NCI-H1694 treated with DMSO at 0.1 percent for 48 hours (cell line): ENCODE data around the gene PTCD3.

Experiments
- DNase-seq: peaks from one replicate; lab custom pipeline; 2025; lab: John Stamatoyannopoulos, UW

The PTCD3 gene

DNA sequence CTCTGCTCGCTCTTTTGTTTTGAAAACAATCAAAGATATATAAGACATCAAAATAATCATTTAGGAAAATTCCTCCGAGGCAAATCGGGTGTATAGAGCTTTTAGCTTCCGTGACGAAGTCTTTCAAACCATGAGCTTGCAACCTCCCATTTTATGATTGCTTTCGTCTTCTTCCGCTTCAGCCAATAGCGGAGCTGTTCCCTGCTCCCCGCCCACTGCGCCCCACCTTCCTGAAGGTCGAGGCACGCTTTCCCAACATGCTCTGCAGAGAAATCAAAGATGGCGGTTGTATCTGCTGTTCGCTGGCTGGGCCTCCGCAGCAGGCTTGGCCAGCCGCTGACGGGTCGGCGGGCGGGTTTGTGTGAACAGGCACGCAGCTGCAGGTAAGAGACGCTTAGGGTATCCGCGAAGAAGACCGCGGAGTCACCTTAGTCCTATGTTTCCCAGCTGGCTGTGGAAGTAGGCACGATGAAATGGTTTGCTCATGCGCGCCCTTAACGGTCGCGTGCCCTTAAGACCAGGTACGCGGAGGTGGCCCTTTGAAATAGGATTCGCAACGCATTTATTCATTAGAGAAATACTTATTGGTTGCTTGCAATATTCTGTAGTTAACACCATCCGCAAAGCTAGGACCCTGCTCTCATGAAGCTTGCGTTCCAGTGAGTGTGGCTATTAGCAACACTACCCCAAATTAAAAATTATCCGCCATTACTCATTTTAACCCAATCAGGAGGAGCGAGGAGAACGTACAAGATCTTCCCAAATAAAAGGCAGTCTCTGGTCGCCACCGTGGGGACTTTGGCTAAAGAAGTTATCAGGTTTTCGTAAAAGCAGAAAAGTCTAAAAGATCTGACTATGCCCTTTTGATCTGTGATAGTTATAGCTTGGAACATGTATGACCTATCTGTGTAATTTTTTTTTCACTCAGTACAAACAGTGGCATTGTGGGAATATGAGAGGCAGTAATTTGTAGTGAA, at the start of gene PTCD3:
Gene PTCD3 (plus strand): TSS at position 267 of the 977 bp plus-strand sequence. CDS start 13 bp downstream, at position 280.
- peak; percentile 98 for DNase-seq

DNA sequence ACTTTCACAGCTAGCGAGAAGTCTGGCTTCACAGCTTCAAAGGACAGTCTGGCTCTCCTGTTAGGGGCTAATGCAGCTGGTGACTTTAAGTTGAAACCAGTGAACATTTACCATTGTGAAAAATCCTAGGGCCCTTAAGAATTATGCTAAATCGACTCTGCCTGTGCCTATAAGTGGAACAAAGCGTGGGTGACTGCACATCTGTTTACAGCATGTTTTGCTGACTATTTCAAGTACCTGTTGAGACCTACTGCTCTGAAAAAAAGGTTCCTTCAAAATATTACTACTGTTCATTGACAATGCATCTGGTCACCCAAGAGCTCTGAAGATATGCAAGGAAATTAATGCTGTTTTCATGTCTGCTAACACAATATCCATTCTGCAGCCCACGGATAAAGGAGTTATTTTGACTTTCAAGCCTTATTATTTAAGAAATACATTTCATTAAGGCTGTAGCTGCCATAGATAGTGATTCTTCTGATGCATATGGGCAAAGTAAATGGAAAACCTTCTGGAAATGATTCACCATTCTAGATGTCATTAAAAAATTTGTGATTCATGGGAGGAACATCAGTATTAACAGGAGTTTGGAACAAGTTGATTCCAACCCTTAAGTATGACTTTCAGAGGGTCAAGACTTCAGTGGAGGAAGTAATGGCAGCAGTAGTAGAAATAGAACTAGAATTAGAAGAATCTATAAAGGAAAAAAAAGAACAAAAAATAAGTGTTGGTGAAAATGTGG, 49.3 kb upstream of the PTCD3 start:
- DNase-seq: no peak

DNA sequence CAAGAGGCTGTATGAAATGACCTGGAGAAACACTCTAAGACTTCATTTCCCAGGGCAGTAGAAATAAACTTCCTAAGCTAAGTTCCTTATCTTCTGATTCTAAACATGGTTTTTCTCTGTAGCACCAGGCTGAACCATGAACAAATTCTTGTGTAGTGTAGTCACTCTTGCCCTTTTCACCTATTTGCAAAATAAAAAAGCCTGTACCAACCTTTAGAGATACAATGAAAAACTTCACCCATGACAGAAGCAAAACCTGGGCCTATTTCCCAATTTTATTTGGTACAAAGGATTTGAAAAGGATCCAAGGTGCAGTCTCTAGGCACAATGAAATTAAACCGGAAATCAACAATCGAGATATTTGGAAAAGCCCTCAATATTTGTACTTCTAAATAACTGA, 44.0 kb upstream of the PTCD3 start:
- DNase-seq: no peak

DNA sequence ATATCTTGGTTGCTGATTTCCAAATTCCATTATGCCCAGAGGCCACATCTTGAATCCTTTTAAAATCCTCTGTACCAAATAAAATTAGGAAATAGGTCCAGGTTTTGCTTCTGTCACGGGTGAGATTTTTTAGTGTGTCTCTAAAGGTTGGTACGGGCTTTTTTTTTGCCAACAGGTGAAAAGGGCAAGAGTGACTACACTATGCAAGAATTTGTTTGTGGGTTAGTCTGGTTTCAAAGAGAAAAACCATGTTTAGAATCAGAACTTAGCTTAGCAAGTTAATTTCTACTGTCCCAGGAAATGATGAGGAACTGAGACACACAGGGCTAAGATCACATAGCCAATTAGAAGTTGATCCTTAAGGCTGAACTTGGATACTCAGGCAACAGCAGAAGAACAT, 42.0 kb upstream of the PTCD3 start:
- DNase-seq: no peak

DNA sequence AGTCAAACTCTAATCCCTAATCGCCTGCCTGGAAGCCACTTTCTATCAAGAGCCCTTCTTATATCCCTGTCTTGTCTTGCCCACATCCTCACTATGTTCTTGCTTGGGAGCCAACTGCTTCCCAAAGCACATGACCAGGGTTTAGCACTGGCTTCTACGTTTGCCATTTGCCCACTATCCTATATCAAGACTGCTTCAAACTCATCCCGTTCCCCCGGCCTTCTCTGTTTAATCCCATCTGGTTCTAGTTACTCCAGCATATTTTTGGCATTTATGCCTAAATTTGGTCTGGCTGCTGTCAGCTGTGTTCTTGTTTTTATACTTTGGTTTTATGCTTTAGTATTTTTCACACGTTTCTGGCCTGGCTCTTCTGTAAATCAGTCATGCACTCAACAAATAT, 40.5 kb upstream of the PTCD3 start:
- DNase-seq: no peak

DNA sequence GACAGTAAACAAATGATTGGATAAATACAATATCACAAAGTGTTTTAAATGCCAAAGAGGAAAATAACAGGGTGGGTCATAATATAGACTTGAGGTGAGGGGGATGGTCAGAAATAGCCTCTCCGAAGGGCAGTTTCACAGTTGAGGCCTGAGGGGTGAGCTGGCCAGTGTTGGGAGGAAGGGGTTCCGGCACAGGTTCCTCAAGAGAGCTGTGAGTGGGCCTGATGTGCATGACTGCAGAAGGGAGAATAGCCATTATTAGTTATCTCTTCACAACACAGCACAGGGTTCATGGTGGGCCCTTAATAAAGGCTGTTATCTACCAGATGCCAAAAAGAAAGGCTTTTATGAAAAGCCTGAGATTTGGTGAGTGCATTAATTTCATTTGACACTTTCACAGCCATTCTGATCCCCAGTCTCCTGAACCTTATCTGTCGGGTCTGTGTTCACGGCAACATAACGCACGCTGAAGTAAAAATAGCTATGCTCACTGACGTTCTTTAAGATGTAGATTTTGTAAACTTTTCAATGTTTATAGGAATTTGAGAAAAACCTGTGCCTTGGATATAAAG, 39.9 kb upstream of the PTCD3 start:
- no peak for DNase-seq

DNA sequence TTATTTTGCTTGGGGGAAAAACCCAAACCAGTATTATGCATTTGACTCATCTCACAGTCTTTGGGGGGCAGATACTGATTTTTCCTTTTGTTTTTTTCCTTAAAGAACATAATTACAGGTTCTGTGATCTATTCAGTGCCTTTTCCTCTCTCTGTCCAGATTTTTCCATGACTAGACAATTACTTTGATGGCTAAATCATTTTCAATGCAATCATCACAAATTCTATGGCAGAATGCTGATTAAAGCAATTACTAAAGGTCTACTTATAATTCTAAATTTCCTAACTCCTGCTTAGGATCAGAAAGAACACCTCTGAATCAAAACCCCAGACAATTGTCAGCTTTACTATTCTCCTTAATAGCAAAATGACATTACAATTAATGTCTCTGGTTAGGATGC, 39.1 kb upstream of the PTCD3 start:
- no peak for DNase-seq

DNA sequence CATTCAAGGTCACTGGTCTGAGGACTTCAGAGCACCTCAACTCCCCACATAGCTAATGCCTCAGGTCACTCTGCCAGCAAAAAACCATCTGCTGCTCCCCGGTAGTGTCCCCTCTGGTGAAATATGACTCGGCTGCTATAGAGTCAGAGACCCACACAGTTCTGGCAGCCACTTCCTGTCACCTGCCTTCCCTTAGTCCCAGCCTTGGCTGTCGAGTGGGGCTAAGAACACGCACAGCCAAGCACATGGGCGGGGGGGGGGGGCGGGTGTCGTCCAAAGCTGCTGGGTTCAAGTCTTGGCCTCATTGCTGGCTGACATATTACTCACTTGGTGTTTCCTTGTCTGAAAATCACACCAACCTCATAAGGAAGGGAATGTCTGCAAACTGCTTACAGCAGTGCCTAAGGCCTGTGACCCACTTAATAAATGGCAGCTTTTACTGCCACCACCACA, 37.9 kb upstream of the PTCD3 start:
- DNase-seq: no peak

DNA sequence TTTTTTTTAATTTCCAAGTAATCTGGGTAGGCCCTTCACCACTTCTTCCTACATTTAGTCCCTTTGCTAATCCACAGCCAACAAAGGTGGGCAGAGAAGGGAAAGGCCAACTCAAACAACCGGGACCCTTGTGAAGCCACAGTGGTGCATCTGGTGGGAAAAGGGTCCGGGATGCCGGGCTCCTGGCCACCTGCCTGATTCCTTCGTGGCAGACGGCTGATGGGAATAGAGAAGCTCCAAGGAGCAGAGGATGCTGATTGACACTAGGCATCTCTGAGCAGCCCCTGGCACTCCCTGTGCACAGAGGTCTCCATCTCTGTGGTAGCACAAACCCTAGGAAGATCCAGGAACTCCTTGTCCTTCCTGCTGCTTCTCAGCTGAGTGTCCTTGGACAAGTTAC, 37.4 kb upstream of the PTCD3 start:
- DNase-seq: no peak

DNA sequence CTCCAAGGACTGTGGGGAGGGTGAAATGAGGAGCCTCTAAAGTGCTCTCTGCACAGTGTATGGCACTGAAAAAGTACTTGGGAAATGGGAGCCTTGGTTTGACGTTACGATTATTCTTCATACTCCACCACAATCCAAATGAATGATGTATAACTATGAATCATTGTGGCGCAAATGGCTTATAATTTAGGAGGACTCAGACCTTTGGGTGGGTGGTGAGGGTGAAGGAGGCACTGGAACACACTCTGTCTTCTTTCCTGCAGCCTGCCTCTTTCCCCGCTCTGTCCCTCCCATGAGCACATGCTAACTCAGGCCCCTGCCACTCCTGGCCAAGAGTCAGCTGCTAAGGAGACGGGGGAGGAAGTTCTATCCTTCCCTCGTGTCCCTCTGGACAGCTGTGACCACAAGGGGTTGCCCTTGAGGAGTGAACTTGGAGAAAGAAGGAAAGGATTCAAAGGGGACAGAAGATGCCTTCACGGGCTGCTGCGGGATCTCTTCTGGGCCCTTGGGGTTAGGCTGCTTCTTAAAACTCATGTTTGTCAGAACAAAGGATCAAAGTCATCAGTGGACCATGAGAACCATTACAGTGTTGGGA, 36.8 kb upstream of the PTCD3 start:
- DNase-seq: no peak

DNA sequence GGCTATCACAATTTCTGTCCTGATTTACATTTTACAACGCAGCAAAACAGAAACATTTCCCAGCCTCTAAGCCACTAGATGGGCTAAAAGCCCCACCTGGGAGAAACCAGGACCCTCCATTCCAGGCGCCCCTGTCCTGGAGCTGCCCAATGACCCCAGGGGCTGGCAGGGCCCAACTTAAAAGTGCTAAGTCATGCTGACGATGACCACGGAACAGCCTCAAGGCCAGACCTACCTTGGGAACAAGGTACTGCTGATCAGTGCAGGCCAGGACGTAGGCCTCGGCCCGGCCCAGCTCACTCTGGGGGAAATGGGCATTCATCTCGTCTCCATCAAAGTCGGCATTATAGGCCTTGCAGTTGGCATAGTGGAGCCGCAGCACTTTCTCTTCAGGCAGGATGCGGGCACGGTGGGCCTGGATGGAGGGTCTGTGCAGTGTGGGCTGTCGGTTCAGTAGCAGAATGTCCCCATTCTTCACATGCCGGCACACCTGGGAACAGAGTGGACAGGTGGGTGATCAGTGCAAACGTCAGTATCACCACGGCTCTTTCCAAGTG, 36.2 kb upstream of the PTCD3 start:
- DNase-seq: no peak

DNA sequence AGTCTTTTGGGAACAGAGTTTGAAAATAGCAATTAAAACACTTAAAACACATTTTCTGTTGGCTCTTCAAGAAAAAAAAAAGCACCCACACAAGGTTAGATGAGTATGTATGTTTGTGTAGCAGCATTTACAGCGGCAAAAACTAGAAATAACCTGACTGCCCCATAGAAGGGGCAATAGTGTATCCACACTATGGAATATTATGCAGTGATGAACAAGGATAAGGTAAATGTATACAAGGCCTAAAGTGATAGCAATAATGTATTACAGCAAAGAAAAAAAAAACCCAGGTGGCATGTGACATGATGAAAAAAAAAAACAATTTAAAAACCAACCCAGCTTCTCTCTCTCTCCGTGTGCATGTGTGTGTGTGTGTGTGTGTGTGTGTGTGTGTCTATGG, 35.2 kb upstream of the PTCD3 start:
- DNase-seq: no peak

DNA sequence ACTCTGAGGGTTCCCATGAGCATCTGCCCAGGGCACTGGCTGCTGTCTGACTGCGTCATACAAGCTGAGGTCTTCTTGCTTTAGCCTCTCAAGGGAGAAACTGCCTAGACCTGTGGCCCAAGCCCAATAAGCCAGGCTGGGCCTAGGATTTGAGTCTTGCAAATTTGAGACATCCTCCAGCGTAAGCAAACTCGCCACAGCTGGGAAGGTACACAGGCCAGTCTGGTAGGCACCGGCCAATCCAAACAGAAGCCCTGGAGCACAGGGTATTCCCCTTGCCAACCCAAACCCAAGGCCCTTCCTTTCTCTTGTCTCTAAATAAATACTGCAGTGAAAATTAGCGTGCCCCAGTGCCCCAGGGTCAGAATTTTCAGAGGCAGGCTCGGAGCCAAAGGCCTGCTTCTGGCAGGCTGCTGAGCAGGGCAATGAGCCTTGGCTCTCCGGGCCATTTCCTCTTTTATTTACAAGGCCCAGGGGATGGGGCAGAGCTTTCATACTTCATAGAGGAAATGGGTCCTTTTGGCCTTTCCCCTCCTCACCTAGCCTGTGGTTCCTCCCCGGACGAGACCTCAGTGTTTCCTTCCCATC, 33.7 kb upstream of the PTCD3 start:
- no peak for DNase-seq

DNA sequence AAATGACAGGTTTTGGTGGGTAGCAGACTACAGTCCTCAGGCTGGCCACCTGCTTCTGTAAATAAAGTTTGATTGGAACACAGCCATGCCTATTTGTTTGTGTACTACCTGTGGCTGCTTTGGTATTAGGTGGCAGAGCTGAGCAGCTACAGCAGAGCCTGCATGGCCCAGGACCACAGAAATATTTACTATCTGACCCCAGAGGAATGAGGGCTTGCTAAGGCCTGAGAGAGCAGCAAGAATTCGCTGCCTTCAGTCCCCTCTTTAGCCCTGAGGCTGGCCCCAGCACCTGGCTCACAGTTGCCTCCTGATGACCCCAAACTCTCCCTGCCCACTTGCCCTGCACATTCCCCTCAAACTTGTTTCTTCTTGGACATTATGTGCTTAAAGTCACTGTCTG, 32.8 kb upstream of the PTCD3 start:
- DNase-seq: no peak

DNA sequence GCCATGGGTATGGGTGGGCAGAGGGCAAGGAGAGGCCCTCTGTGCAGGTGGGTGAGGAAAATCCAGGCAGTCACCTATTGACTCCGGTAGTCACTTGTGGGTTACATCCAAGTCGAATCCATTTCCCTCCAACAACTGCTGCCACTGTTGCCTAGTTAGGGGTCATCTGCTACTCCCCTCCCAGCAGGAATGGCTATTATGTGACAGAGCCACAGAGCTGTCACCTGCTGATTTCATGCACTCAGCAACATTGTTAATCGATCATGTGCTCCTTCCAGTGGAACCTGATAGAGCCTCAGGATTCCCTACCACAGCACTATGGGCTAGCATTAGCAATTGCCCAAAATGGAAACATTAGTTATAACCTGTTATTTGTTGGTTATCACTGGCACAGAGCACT, 31.8 kb upstream of the PTCD3 start:
- no peak for DNase-seq

DNA sequence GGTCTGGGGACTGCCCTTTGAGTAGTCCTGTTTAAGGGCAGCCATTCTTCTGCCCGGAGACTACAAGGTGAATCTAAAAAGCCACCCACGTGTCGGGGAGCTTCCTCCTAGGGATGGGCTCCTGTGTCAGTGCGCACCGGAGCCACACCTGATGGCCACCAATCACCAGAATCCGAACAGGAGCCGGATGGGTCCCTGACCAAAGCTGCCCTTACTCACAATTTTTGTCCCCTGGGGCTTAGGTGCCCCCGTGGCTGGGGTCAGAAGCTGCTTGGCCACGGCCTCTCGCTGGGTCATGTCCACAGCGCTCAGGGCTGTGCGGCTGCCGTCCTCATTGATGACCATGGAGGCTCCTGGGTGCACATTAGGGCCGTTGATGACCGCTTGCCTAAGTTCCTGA, 31.2 kb upstream of the PTCD3 start:
- no peak for DNase-seq

DNA sequence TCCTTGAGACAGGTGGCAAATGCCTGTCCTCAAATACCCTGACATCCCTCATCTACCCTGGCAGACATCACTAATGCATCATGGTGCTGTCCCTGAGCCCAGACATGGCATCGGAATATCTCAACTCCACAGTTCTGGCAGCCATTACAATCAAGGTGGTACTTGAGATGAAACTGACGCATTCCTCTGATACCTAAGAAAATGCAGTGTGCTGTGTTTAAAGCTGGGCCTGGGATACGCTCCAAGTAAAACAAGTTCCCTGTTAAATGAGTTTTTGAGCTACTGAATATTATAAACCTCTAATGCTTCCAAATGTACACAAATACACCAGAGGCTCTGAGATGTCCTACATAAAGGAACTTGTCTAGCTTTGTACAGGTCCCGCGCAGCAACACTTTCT, 30.1 kb upstream of the PTCD3 start:
- no peak for DNase-seq

DNA sequence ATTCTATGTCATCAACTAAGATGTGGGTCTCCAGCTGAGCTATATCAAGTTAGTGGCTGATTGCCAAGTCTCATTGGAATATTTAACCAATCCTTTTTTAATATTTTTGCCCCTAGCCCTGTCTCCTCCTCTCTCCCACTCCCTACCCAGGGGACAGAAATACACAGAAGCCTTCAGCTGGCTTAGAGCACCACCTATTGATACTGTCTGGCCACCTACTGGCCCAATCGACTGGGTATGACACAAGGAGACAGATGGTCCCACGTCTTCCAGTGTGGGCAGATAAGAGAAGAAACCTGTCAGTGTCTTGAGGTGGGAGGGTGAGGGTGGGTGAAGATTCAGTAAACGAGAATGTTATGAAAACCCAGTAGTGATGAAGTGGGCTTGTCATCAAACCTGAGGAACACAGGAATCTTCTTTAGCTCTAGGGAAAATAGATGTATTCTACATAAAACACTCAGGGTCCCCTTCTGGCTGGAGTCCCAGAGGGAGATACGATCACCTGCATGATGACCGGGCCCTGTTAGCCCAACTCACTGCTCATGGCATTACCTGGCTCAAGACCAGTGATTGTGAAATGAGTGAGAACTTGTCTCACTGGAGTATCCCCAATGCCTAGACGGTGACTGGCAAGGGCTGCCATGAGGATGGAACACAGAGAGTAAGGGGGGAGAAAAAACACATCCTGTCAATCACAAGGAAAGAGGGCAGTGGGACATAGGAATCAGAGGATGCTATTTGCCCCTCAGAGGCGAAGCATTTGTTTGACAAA, 27.1 kb upstream of the PTCD3 start:
- peak; percentile 80 for DNase-seq

DNA sequence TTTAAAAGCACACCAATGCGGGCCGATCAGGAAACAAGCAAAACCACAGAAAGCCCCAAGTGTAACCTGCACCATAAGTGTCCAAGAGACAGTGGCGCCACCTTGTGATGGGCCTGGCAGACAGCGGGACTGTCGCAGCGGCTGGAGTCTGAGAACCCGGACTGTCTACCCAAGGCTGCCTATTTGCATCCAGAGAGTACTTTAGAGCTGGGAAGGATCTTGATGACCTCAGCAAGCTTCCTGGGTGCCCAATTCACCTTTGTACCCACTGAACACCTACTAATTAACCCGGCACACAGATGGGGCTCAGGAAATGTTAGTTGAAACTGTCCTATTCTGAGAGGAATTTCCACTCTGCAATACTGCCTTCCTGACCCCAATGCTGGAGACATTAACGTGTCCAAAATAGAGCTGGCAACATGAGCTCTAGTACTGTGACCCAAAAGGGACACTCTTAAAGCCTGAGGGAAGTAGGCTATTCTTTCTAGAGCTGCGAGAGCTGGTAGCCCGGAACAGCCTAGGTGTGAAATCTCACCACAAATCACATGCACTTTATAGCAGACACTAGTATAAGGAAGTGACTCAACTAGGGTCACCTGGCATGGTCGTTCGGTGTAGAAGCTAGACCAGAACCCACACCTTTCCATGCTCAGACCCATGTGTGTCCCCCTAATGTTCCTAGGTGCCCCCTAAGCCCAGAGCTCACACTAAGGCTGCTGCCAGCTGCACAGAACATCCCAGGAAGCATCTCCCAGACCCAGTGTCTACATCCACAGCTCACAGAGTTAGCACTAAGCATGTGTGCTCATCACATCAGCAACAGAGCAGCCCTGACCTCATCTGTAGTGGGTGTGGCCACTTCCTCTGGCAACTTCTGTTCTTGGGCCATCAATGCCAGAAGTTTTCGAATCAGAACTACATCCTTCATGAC, 25.8 kb upstream of the PTCD3 start:
- peak; percentile 70 for DNase-seq

DNA sequence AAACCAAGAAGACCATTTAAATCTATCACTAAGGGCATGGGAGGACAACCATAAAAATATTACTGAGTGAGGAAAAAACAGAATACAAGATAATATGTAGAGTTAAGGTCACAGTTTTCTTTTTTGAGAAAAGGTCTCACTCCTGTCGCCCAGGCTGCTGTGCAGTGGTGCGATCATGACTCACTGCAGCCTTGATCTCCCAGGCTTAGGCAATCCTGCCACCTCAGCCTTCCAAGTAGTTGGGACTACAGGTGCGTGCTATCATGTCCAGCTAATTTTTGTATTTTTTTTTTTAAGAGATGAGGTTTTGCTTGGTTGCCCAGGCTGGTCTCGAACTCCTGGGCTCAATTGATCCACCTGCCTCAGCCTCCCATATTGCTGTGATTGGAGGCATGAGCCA, 24.3 kb upstream of the PTCD3 start:
- DNase-seq: no peak
